Liver (tissue), 9 donors: ENCODE measurements around the gene EHBP1. TPM values are rescaled to one million over a fixed set of nuclear protein-coding genes. Genes with fewer than 3 reads are reported as not detected.

Experiments used
- DNase-seq: peaks from one replicate; pipeline ENCODE4 v3.0.0-alpha.2; 2017; ENCODE audit warnings: low spot score
- H3K27ac ChIP-seq, 2 donors: one replicate each; pipeline ENCODE4 v1.7.0; 2013; ENCODE audit warnings: inconsistent platforms in 2 of 2, low read length in 2 of 2, control low read depth in 1 of 2, low read depth in 1 of 2, mild to moderate bottlenecking in 1 of 2
- H3K27me3 ChIP-seq, 4 donors: one replicate each; pipeline versions ENCODE4 v1.6.1 to v1.7.0; 2013; ENCODE audit warnings: low read length in 3 of 4, inconsistent platforms in 1 of 4, mild to moderate bottlenecking in 1 of 4, moderate library complexity in 1 of 4; ENCODE audit not compliant: control insufficient read depth in 4 of 4, insufficient read depth in 4 of 4
- H3K36me3 ChIP-seq, 4 donors: one replicate each; pipeline versions ENCODE4 v1.6.1 to v1.7.0; 2013; ENCODE audit warnings: low read length in 3 of 4, mild to moderate bottlenecking in 3 of 4, low read depth in 1 of 4, moderate library complexity in 1 of 4; ENCODE audit not compliant: control insufficient read depth in 4 of 4, insufficient read depth in 3 of 4
- H3K4me1 ChIP-seq, 4 donors: one replicate each; pipeline versions ENCODE4 v1.6.1 to v1.7.0; 2013; ENCODE audit warnings: low read length in 3 of 4, mild to moderate bottlenecking in 3 of 4, moderate library complexity in 1 of 4; ENCODE audit not compliant: control insufficient read depth in 4 of 4, insufficient read depth in 4 of 4
- H3K4me3 ChIP-seq, 3 donors: one replicate each; pipeline versions ENCODE4 v1.6.1 to v1.7.0; 2013; ENCODE audit warnings: low read length in 3 of 3, control low read depth in 1 of 3, low read depth in 1 of 3, mild to moderate bottlenecking in 1 of 3
- H3K9ac ChIP-seq, 2 donors: one replicate each; pipeline ENCODE4 v1.7.0; 2013; ENCODE audit warnings: low read length in 2 of 2, mild to moderate bottlenecking in 2 of 2, moderate library complexity in 2 of 2, control low read depth in 1 of 2, low read depth in 1 of 2
- H3K9me3 ChIP-seq, 4 donors: one replicate each; pipeline versions ENCODE4 v1.6.1 to v1.7.0; 2013; ENCODE audit warnings: low read length in 3 of 4; ENCODE audit not compliant: control insufficient read depth in 4 of 4
- EGR1 ChIP-seq, 2 donors: IDR thresholded peaks; 2 replicates each; pipeline ENCODE4 v1.6.1; 2016 to 2018; ENCODE audit warnings: antibody characterized with exemption in 2 of 2, low read depth in 2 of 2
- FOXA1 ChIP-seq: IDR thresholded peaks from 2 replicates; pipeline ENCODE4 v1.6.1; 2016; ENCODE audit warnings: antibody characterized with exemption
- FOXA2 ChIP-seq: IDR thresholded peaks from 2 replicates; pipeline ENCODE4 v1.6.1; 2016; ENCODE audit warnings: antibody characterized with exemption
- GABPA ChIP-seq, 2 donors: IDR thresholded peaks in 1 of 2; conservative IDR thresholded peaks in 1 of 2; 2 replicates each; pipeline ENCODE4 v1.6.1; 2016; ENCODE audit warnings: antibody characterized with exemption in 2 of 2, mild to moderate bottlenecking in 1 of 2, moderate library complexity in 1 of 2
- HNF4A ChIP-seq, 2 donors: conservative IDR thresholded peaks; 2 replicates each; pipeline ENCODE4 v1.6.1; 2016; ENCODE audit warnings: antibody characterized with exemption in 2 of 2, mild to moderate bottlenecking in 2 of 2
- HNF4G ChIP-seq: IDR thresholded peaks from 2 replicates; pipeline ENCODE4 v1.6.1; 2016; ENCODE audit warnings: antibody characterized with exemption
- JUND ChIP-seq, 2 donors: IDR thresholded peaks; 2 replicates each; pipeline ENCODE4 v1.6.1; 2016; ENCODE audit warnings: antibody characterized with exemption in 2 of 2
- NR2F2 ChIP-seq: IDR thresholded peaks from 2 replicates; pipeline ENCODE4 v1.6.1; 2016; ENCODE audit warnings: antibody characterized with exemption
- RAD21 ChIP-seq, 2 donors: IDR thresholded peaks; 2 replicates each; pipeline ENCODE4 v1.6.1; 2016; ENCODE audit warnings: antibody characterized with exemption in 2 of 2, mild to moderate bottlenecking in 2 of 2
- RXRA ChIP-seq, 2 donors: IDR thresholded peaks; 2 replicates each; pipeline ENCODE4 v1.6.1; 2017 to 2018; ENCODE audit warnings: antibody characterized with exemption in 2 of 2, mild to moderate bottlenecking in 1 of 2
- SP1 ChIP-seq: IDR thresholded peaks from 2 replicates; pipeline ENCODE4 v1.6.1; 2018; ENCODE audit warnings: antibody characterized with exemption, mild to moderate bottlenecking
- TAF1 ChIP-seq: conservative IDR thresholded peaks from 2 replicates; pipeline ENCODE4 v1.6.1; 2016; ENCODE audit warnings: antibody characterized with exemption, mild to moderate bottlenecking
- YY1 ChIP-seq: IDR thresholded peaks from 2 replicates; pipeline ENCODE4 v1.6.1; 2016; ENCODE audit warnings: antibody characterized with exemption, mild to moderate bottlenecking
- WGBS: extraction: QIAGEN DNeasy Blood & Tissue Kit; methylation state at CpG from one replicate; pipeline ENCODE4 v1.1.7; 2013; 5-methylcytosine and 5-hydroxymethylcytosine counted together
- polyA plus RNA-seq, 2 donors: library from polyadenylated mRNA; stranded (reverse) in 1 of 2; unstranded in 1 of 2; fragments of 200-250 nt in 1 of 2; fragments of >200 nt in 1 of 2; fragmentation: Nextera tagmentation in 1 of 2; extraction: Ambion mirVana in 1 of 2; gene quantifications; one replicate each; pipeline versions ENCODE4 v1.2.1 to v1.2.3, GENCODE V29; 2013 to 2015
- total RNA-seq, 2 donors: library from RNA; depleted of rRNA; stranded (reverse); fragments of >200 nt; gene quantifications; one replicate each; pipeline ENCODE4 v1.2.3, GENCODE V29; 2014
- TF ChIP-seq, protein P1 (sequence below): IDR thresholded peaks from 2 replicates; pipeline ENCODE4 v1.6.1; 2016; ENCODE audit warnings: antibody characterized with exemption
- TF ChIP-seq, protein P2 (sequence below): IDR thresholded peaks from 2 replicates; pipeline ENCODE4 v1.6.1; 2016; ENCODE audit warnings: antibody characterized with exemption
- TF ChIP-seq, protein P3 (sequence below): fragments of 150-350 bp; IDR thresholded peaks from 2 replicates; pipeline ENCODE4 v1.5.1; 2017; ENCODE audit warnings: improper control_type of control experiment, low read depth, low read length; ENCODE audit not compliant: missing input control
- TF ChIP-seq, protein P4 (sequence below): IDR thresholded peaks from 2 replicates; pipeline ENCODE4 v1.6.1; 2016; ENCODE audit warnings: antibody characterized with exemption, mild to moderate bottlenecking
- TF ChIP-seq, protein P5 (sequence below): IDR thresholded peaks from 2 replicates; pipeline ENCODE4 v1.6.1; 2016; ENCODE audit warnings: antibody characterized with exemption
- donor health status: healthy.
- donor health status: healthy.
- donor health status: healthy.
- donor health status: healthy.
- donor health status: healthy.

EHBP1 gene
- total and polyA plus RNA-seq, 4 donors = 16.6 to 85.8 (median 24.4) TPM

- DNase-seq = no peak
- H3K4me3 ChIP-seq = no peak overlapping the region
These were observed 26.8 kb downstream of the EHBP1 start for GRCh38 chr2:62732262-62732777.

More at GRCh38 chr2:62732262-62732777, 26.8 kb downstream of the EHBP1 start:
- Histone ChIP-seq H3K27me3 (no peaks in the 10 kb centered on the region), H3K36me3 (peaks cover 0 to 3% (median 0%) of the 10 kb centered on the region in 4 donors), H3K9ac (no peak overlapping the region), H3K9me3 (peaks cover 0 to 3% (median 0%) of the 10 kb centered on the region in 4 donors), H3K4me1 (peaks cover 0 to 11% (median 5%) of the 10 kb centered on the region in 4 donors), H3K27ac (no peak overlapping the region)
- WGBS = 97% methylated on average over 6 of the region's 6 CpGs
- TF ChIP-seq, protein P1, sequence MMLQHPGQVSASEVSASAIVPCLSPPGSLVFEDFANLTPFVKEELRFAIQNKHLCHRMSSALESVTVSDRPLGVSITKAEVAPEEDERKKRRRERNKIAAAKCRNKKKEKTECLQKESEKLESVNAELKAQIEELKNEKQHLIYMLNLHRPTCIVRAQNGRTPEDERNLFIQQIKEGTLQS = no peak
- TF ChIP-seq HNF4A (conservative IDR thresholded peaks at IDR 0.05) (no peak), RXRA (IDR thresholded peaks at IDR 0.05) (no peak), TAF1 (no peak), NR2F2 (no peak), RAD21 (IDR thresholded peaks at IDR 0.05) (no peak), GABPA (IDR thresholded peaks at IDR 0.05 in 1 of 2, conservative IDR thresholded peaks at IDR 0.05 in 1 of 2) (no peak), YY1 (no peak), SP1 (no peak), FOXA1 (no peak), FOXA2 (no peak), EGR1 (IDR thresholded peaks at IDR 0.05; ENCODE audit: low read depth in 2 of 2) (no peak), HNF4G (no peak), JUND (IDR thresholded peaks at IDR 0.05) (no peak)
- TF ChIP-seq, protein P2, sequence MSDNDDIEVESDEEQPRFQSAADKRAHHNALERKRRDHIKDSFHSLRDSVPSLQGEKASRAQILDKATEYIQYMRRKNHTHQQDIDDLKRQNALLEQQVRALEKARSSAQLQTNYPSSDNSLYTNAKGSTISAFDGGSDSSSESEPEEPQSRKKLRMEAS = no peak
- TF ChIP-seq, protein P3, sequence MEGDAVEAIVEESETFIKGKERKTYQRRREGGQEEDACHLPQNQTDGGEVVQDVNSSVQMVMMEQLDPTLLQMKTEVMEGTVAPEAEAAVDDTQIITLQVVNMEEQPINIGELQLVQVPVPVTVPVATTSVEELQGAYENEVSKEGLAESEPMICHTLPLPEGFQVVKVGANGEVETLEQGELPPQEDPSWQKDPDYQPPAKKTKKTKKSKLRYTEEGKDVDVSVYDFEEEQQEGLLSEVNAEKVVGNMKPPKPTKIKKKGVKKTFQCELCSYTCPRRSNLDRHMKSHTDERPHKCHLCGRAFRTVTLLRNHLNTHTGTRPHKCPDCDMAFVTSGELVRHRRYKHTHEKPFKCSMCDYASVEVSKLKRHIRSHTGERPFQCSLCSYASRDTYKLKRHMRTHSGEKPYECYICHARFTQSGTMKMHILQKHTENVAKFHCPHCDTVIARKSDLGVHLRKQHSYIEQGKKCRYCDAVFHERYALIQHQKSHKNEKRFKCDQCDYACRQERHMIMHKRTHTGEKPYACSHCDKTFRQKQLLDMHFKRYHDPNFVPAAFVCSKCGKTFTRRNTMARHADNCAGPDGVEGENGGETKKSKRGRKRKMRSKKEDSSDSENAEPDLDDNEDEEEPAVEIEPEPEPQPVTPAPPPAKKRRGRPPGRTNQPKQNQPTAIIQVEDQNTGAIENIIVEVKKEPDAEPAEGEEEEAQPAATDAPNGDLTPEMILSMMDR = no peak
- TF ChIP-seq, protein P4, sequence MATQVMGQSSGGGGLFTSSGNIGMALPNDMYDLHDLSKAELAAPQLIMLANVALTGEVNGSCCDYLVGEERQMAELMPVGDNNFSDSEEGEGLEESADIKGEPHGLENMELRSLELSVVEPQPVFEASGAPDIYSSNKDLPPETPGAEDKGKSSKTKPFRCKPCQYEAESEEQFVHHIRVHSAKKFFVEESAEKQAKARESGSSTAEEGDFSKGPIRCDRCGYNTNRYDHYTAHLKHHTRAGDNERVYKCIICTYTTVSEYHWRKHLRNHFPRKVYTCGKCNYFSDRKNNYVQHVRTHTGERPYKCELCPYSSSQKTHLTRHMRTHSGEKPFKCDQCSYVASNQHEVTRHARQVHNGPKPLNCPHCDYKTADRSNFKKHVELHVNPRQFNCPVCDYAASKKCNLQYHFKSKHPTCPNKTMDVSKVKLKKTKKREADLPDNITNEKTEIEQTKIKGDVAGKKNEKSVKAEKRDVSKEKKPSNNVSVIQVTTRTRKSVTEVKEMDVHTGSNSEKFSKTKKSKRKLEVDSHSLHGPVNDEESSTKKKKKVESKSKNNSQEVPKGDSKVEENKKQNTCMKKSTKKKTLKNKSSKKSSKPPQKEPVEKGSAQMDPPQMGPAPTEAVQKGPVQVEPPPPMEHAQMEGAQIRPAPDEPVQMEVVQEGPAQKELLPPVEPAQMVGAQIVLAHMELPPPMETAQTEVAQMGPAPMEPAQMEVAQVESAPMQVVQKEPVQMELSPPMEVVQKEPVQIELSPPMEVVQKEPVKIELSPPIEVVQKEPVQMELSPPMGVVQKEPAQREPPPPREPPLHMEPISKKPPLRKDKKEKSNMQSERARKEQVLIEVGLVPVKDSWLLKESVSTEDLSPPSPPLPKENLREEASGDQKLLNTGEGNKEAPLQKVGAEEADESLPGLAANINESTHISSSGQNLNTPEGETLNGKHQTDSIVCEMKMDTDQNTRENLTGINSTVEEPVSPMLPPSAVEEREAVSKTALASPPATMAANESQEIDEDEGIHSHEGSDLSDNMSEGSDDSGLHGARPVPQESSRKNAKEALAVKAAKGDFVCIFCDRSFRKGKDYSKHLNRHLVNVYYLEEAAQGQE = no peak
- TF ChIP-seq, protein P5, sequence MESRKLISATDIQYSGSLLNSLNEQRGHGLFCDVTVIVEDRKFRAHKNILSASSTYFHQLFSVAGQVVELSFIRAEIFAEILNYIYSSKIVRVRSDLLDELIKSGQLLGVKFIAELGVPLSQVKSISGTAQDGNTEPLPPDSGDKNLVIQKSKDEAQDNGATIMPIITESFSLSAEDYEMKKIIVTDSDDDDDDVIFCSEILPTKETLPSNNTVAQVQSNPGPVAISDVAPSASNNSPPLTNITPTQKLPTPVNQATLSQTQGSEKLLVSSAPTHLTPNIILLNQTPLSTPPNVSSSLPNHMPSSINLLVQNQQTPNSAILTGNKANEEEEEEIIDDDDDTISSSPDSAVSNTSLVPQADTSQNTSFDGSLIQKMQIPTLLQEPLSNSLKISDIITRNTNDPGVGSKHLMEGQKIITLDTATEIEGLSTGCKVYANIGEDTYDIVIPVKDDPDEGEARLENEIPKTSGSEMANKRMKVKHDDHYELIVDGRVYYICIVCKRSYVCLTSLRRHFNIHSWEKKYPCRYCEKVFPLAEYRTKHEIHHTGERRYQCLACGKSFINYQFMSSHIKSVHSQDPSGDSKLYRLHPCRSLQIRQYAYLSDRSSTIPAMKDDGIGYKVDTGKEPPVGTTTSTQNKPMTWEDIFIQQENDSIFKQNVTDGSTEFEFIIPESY = no peak
